ENCODE measurements around the gene RPS10.
"Not testable (repeated sequence)": the region's sequence is repeated elsewhere in the genome, so short reads cannot be mapped to it uniquely, and the experiment has no call there.

RPS10 gene

DNA sequence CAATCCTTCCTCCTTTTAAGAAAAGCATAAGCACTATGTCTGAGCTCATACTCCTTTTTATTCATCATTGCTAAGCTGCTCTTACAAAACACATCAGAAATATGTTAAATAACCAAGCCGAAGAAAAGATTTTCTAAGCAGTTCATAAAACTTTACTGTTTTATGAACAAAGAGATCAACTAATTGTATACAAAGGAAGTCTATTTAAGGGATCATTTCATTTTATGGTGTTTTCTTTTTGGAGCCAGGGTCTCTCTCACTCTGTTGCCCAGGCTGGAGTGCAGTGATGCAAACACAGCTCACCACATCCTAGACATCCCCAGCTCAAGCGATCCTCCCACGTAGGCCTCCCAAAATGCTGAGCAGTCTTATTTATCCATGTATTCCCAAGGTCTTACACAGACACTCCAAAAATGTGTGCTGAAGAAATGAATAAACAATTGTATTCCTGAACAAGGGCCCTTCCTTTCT is 42.7 kb downstream of the RPS10 start:
- TF ChIP-seq GATA1 (IDR thresholded peaks at IDR 0.05; ENCODE audit: low read depth, low read length) (no peak), POLR2A (IDR thresholded peaks at IDR 0.05; ENCODE audit: low read length) (no peak)
- DNase-seq = no peak

DNA sequence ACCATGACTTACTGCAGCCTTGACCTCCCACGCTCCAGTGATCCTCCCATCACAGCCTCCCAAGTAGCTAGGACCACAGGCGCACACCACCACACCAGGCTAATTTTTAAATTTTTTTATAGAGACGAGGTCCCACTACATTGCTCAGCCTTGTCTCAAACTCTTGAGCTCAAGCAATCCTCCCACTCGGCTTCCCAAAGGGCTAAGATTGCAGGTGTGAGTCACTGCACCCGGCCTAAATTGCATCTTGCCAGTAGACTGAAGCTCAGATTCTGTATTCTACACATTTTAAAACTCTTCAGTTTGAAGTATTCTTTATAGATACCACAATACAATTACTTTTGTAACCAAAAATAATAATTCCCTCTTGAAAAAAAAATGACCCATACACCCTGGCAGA is 44.8 kb downstream of the RPS10 start:
- DNase-seq = no peak

DNA sequence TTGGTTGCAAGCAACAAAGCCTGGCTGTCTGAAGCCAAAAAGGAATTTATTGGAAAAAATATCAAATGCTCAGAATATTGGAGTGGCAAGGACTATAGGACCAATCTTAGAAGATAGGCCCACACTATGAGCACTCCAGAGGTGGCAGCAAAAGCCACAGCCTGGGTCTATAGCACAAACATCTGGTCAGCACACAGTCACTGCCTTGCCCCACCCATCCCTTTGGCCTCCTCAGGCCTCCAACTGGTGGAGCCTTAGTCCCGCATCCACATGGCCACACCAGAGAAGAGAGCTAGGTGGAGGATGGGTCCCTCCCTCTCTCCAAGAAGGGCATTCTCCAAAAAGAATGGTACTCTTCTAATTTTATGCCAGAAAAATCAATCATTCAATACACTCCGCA is 47.4 kb downstream of the RPS10 start:
- no peak for DNase-seq
- TF ChIP-seq GATA1 (IDR thresholded peaks at IDR 0.05; ENCODE audit: low read depth, low read length) (no peak), POLR2A (IDR thresholded peaks at IDR 0.05; ENCODE audit: low read length) (no peak)

More for the DNA sequence above, 44.8 kb downstream of the RPS10 start:
- no peak for TF ChIP-seq POLR2A (IDR thresholded peaks at IDR 0.05; ENCODE audit: low read length)
- TF ChIP-seq GATA1 (IDR thresholded peaks at IDR 0.05; ENCODE audit: low read depth, low read length) = no peak

DNA sequence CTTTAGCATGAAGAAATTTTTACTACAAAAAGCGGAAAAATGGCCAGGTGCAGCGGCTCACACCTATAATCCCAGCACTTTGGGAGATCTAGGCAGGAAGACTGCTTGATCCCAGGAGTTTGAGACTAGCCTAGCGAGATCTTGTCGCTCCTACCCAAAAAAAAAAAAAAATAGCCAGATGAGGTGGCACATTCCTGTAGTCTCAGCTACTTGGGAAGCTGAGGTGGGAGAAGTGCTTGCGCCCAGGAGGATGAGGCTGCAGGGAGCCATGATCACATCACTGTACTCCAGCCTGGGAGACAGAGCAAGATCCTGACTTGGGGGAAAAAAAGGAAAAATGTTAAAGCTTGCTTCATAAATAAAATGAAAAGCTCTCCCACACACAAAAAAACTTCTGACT is 47.9 kb downstream of the RPS10 start:
- TF ChIP-seq GATA1 (IDR thresholded peaks at IDR 0.05; ENCODE audit: low read depth, low read length) = no peak
- no peak for TF ChIP-seq POLR2A (IDR thresholded peaks at IDR 0.05; ENCODE audit: low read length)
- DNase-seq = no peak

GRCh38 chr6:34377571-34377970 is 48.3 kb downstream of the RPS10 start:
- not testable (repeated sequence) for DNase-seq

GRCh38 chr6:34375833-34376232 is 50.0 kb downstream of the RPS10 start:
- DNase-seq = no peak
- TF ChIP-seq POLR2A (IDR thresholded peaks at IDR 0.05; ENCODE audit: low read length) (no peak), GATA1 (IDR thresholded peaks at IDR 0.05; ENCODE audit: low read depth, low read length) (no peak)

DNA sequence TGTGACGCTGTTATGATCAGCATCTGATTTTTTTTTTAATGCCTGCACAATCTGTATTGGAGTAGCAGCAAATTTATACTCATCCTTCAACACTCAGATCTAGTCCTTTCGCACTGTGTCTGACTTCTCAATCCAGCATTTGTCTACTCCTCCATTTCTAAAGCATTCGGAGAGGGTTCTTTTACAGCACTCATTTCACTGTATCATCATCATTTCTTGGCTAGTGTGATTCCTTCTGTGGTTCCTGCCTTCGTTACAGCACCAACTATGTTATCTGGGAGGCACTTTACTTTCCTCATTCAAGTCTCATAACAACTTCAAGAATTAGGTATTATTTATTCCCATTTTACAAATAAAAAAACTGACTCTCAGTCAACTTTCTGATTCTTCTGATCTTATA is 51.4 kb downstream of the RPS10 start:
- no peak for TF ChIP-seq POLR2A (IDR thresholded peaks at IDR 0.05; ENCODE audit: low read length)
- no peak for TF ChIP-seq GATA1 (IDR thresholded peaks at IDR 0.05; ENCODE audit: low read depth, low read length)
- no peak for DNase-seq

DNA sequence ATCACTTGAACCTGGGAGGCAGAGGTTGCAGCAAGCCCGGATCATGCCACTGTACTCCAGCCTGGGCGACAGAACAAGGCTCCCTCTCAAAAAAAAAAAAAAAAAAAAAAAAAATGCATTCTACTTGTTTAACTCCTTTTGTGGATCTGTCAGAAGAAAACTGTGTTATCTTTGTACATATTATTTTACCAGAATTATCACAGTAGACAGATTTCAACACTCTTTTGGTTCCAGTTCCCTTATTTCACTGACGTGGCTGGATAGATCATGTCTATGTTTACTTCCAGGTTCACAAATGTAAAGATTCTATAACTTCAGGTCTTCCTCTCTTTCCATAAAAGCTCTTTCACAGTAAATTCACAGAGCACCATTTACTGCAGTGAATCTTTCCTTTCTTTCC is 51.8 kb downstream of the RPS10 start:
- DNase-seq = no peak
- no peak for TF ChIP-seq POLR2A (IDR thresholded peaks at IDR 0.05; ENCODE audit: low read length)
- TF ChIP-seq GATA1 (IDR thresholded peaks at IDR 0.05; ENCODE audit: low read depth, low read length) = no peak

GRCh38 chr6:34373511-34373910 is 52.4 kb downstream of the RPS10 start:
- TF ChIP-seq POLR2A (IDR thresholded peaks at IDR 0.05; ENCODE audit: low read length) (no peak), GATA1 (IDR thresholded peaks at IDR 0.05; ENCODE audit: low read depth, low read length) (no peak)
- DNase-seq = no peak

GRCh38 chr6:34371865-34372264 is 54.0 kb downstream of the RPS10 start:
- not testable (repeated sequence) for DNase-seq

- TF ChIP-seq GATA1 (IDR thresholded peaks at IDR 0.05; ENCODE audit: low read depth, low read length) (no peak), POLR2A (IDR thresholded peaks at IDR 0.05; ENCODE audit: low read length) (no peak)
These were observed 55.5 kb downstream of the RPS10 start for GRCh38 chr6:34370361-34370760.

GRCh38 chr6:34369385-34369784 is 56.5 kb downstream of the RPS10 start:
- TF ChIP-seq POLR2A (IDR thresholded peaks at IDR 0.05; ENCODE audit: low read length) (no peak), GATA1 (IDR thresholded peaks at IDR 0.05; ENCODE audit: low read depth, low read length) (no peak)
- DNase-seq = no peak

More at GRCh38 chr6:34370361-34370760, 55.5 kb downstream of the RPS10 start:
- no peak for DNase-seq

Data from erythroblast (primary cell).